Measurements from ENCODE around the gene DLGAP1. TPM values are rescaled to one million over a fixed set of nuclear protein-coding genes. Genes with fewer than 3 reads are reported as not detected.
"Not testable (repeated sequence)": the region's sequence is repeated elsewhere in the genome, so short reads cannot be mapped to it uniquely, and the experiment has no call there.

DLGAP1 gene
- total and polyA plus RNA-seq, 4 donors = 0.54 to 11.8 (median 3.1) TPM

DNA sequence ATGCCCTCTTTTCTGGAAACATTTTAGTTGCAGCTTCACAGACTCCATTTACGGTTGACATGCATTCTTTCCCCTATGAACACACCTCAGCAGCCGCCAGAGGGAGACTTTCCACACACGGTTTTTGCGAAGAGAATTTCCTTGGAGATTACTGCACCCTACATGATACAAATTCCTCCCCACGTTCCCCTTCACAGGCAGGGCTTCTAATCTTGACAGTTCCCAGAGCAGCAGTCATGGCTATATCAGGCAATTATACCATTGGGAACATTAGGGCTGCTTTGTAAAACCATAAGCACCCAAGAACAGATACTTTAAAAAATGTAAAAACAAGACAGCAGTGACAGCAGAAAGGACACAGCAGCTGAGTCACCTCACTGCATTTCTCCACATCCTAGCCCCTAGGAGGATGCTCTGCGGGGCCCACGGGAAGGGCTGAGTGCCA is 751.4 kb downstream of the DLGAP1 start:
- ATAC-seq (ENCODE audit: insufficient read depth, low FRiP score) = peak; percentile 67
- H3K27me3 ChIP-seq (ENCODE audit: control insufficient read depth in 3 of 3, insufficient read depth in 3 of 3, low read length in 2 of 3) = no peaks in the 10 kb centered on the region
- no peaks in the 10 kb centered on the region for H3K9me3 ChIP-seq (ENCODE audit: control insufficient read depth in 4 of 4, insufficient read depth in 3 of 4, low read length in 3 of 4)
- 14 to 22% methylated on average over 7 of the region's 7 CpGs for WGBS, 2 donors
- DNase-seq = peak; percentile 77 to 85 (median 84)
- H3K4me1 ChIP-seq (ENCODE audit: control insufficient read depth in 5 of 5, insufficient read depth in 5 of 5, low read length in 5 of 5) = peaks cover 0 to 1% (median 0%) of the 10 kb centered on the region in 5 donors
- H3K27ac ChIP-seq (ENCODE audit: low read depth in 1 of 2, low read length in 1 of 2) = no peak overlapping the region
- peak; percentile 29 for TF ChIP-seq CTCF (IDR thresholded peaks at IDR 0.05; ENCODE audit: control extremely low read depth, extremely low read depth)
- H3K36me3 ChIP-seq (ENCODE audit: control insufficient read depth in 4 of 4, insufficient read depth in 4 of 4, low read length in 4 of 4) = no peaks in the 10 kb centered on the region
- no peak overlapping the region for H3K9ac ChIP-seq (ENCODE audit: insufficient read depth in 1 of 2, low read length in 2 of 2)
- H3K4me3 ChIP-seq = no peak overlapping the region

GRCh38 chr18:3699707-3700567 is 755.2 kb downstream of the DLGAP1 start:
- not testable (repeated sequence) for H3K4me3 ChIP-seq; H3K9ac ChIP-seq (ENCODE audit: insufficient read depth in 1 of 2, low read length in 2 of 2); H3K4me1 ChIP-seq (ENCODE audit: control insufficient read depth in 5 of 5, insufficient read depth in 5 of 5, low read length in 5 of 5); DNase-seq; H3K36me3 ChIP-seq (ENCODE audit: control insufficient read depth in 4 of 4, insufficient read depth in 4 of 4, low read length in 4 of 4); H3K9me3 ChIP-seq (ENCODE audit: control insufficient read depth in 4 of 4, insufficient read depth in 3 of 4, low read length in 3 of 4); H3K27me3 ChIP-seq (ENCODE audit: control insufficient read depth in 3 of 3, insufficient read depth in 3 of 3, low read length in 2 of 3)
- WGBS, 2 donors = 27 to 49% methylated on average over 16 of the region's 16 CpGs
- ATAC-seq (ENCODE audit: insufficient read depth, low FRiP score) = peak; percentile 63
- peak overlapping the region in 1 of 2 donors; percentile 70 for H3K27ac ChIP-seq (ENCODE audit: low read depth in 1 of 2, low read length in 1 of 2)

GRCh38 chr18:3694030-3694778 is 760.9 kb downstream of the DLGAP1 start:
- not testable (repeated sequence) for ATAC-seq (ENCODE audit: insufficient read depth, low FRiP score); DNase-seq

DNA sequence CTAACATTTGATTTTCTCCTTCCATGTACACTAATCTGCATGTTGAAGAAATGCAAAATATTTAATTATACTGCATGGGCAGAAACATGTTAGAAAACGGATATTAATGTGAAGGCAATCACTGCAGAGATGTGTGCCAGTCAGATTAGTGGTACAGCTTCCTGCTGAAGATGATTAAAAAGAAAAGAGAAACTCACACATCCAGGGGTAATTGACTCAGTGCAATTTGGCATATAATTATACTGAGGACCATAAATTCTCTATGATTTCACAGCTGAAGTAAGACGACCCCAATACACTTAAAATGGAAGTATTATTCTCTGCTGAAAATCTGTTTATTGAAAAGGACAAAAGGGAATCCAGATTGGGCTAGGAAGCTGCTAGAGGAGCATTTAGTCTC is 761.7 kb downstream of the DLGAP1 start:
- Histone ChIP-seq H3K36me3 (ENCODE audit: control insufficient read depth in 4 of 4, insufficient read depth in 4 of 4, low read length in 4 of 4) (no peaks in the 10 kb centered on the region), H3K9me3 (ENCODE audit: control insufficient read depth in 4 of 4, insufficient read depth in 3 of 4, low read length in 3 of 4) (no peaks in the 10 kb centered on the region), H3K27ac (ENCODE audit: low read depth in 1 of 2, low read length in 1 of 2) (no peak overlapping the region), H3K27me3 (ENCODE audit: control insufficient read depth in 3 of 3, insufficient read depth in 3 of 3, low read length in 2 of 3) (no peaks in the 10 kb centered on the region), H3K9ac (ENCODE audit: insufficient read depth in 1 of 2, low read length in 2 of 2) (no peak overlapping the region), H3K4me3 (no peak overlapping the region), H3K4me1 (ENCODE audit: control insufficient read depth in 5 of 5, insufficient read depth in 5 of 5, low read length in 5 of 5) (peaks cover 0 to 5% (median 2%) of the 10 kb centered on the region in 5 donors)
- no peak for TF ChIP-seq CTCF (IDR thresholded peaks at IDR 0.05; ENCODE audit: control extremely low read depth, extremely low read depth)
- no peak for ATAC-seq (ENCODE audit: insufficient read depth, low FRiP score)
- 47 to 48% methylated on average over 2 of the region's 2 CpGs for WGBS, 2 donors
- no peak for DNase-seq

More at GRCh38 chr18:3694030-3694778, 760.9 kb downstream of the DLGAP1 start:
- H3K4me1 ChIP-seq (ENCODE audit: control insufficient read depth in 5 of 5, insufficient read depth in 5 of 5, low read length in 5 of 5); H3K9ac ChIP-seq (ENCODE audit: insufficient read depth in 1 of 2, low read length in 2 of 2); H3K27me3 ChIP-seq (ENCODE audit: control insufficient read depth in 3 of 3, insufficient read depth in 3 of 3, low read length in 2 of 3); H3K27ac ChIP-seq (ENCODE audit: low read depth in 1 of 2, low read length in 1 of 2); H3K4me3 ChIP-seq; H3K9me3 ChIP-seq (ENCODE audit: control insufficient read depth in 4 of 4, insufficient read depth in 3 of 4, low read length in 3 of 4); H3K36me3 ChIP-seq (ENCODE audit: control insufficient read depth in 4 of 4, insufficient read depth in 4 of 4, low read length in 4 of 4): not testable (repeated sequence)
- WGBS, 2 donors = 60 to 68% methylated on average over 5 of the region's 5 CpGs

Data from lung (tissue), 12 donors.